ENCODE data around the gene PBX4. TPM values are rescaled to one million over a fixed set of nuclear protein-coding genes. Genes with fewer than 3 reads are reported as not detected.

The PBX4 gene
- total and polyA plus RNA-seq, 8 donors, result 2.0 to 60.7 (median 4.9) TPM; not detected in 1

DNA sequence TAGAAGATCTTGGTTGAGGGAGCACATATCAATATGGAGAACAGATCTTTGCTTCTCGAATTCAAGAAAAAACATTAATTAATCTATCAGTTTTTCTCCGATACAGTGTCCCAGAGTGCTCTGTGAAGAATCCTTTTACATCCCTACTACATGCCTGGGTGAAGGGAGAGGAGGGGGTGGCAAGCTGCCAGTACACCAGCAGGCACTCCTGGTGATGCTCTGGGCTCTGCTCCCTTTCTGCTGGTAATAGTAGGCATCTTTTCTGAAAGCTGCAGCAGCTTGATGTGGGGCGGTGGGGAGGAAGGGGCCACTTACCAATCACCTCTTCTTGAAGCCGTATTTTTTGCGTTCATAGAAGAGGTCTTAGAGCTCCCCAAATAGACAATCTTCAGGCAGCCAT is 30.7 kb downstream of the PBX4 start:
- TF ChIP-seq CTCF (IDR thresholded peaks at IDR 0.05) (no peak), POLR2AphosphoS5 (IDR thresholded peaks at IDR 0.05) (no peak), POLR2A (IDR thresholded peaks at IDR 0.05) (no peak)
- Histone ChIP-seq H3K9me3 (no peaks in the 10 kb centered on the region), H3K27me3 (no peaks in the 10 kb centered on the region), H3K36me3 (no peaks in the 10 kb centered on the region), H3K4me1 (peaks cover 12 to 20% (median 14%) of the 10 kb centered on the region in 4 donors), H3K27ac (no peak overlapping the region), H3K4me3 (no peak overlapping the region)
- intact Hi-C loops (cut with DNase I; ENCODE audit: low total_unique reads), result no loop called here
- no peak for DNase-seq
- WGBS, 5 donors, result 94 to 97% (median 95%) methylated on average over 5 of the region's 5 CpGs

- intact Hi-C loops (cut with DNase I; ENCODE audit: low total_unique reads), result no loop called here
- DNase-seq, result no peak
- no peak overlapping the region for H3K27ac ChIP-seq
- no peaks in the 10 kb centered on the region for H3K27me3 ChIP-seq
- no peak overlapping the region for H3K4me3 ChIP-seq
- TF ChIP-seq POLR2A (IDR thresholded peaks at IDR 0.05) (no peak), POLR2AphosphoS5 (IDR thresholded peaks at IDR 0.05) (no peak)
- no peaks in the 10 kb centered on the region for H3K9me3 ChIP-seq
- H3K36me3 ChIP-seq, result no peaks in the 10 kb centered on the region
- H3K4me1 ChIP-seq, result peaks cover 0 to 22% (median 13%) of the 10 kb centered on the region in 4 donors
- 92 to 95% (median 92%) methylated on average over 3 to 6 of the region's 6 CpGs for WGBS, 5 donors
These were observed 34.1 kb downstream of the PBX4 start for GRCh38 chr19:19584356-19584755.

DNA sequence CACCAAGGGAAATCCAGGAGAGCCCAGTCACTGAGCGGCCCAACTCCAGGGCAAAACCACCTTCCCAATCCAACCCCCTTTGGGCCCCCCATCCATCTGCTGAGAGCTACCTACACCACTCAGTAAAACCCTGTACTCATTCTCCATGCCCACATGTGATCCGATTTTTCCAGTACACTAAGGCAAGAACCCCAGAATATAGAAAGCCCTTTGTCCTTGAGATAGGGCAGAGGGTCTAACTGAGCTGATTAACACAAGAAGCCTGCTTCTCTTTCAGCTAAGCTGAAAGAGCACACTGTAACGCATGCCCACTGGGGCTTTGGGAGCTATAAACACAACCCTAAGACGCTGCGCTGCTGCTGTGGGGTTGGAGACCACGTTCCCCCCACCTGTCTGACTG is 36.0 kb downstream of the PBX4 start:
- H3K27me3 ChIP-seq, result no peaks in the 10 kb centered on the region

GRCh38 chr19:19581391-19581790 is 37.1 kb downstream of the PBX4 start:
- no peaks in the 10 kb centered on the region for H3K9me3 ChIP-seq
- intact Hi-C loops (cut with DNase I; ENCODE audit: low total_unique reads), result no loop called here
- H3K4me1 ChIP-seq, result peaks cover 0 to 22% (median 13%) of the 10 kb centered on the region in 4 donors
- H3K27ac ChIP-seq, result peak overlapping the region in 1 of 5 donors; percentile 60
- H3K36me3 ChIP-seq, result no peaks in the 10 kb centered on the region
- TF ChIP-seq CTCF (IDR thresholded peaks at IDR 0.05) (no peak), POLR2A (IDR thresholded peaks at IDR 0.05) (no peak), EP300 (IDR thresholded peaks at IDR 0.05) (no peak), POLR2AphosphoS5 (IDR thresholded peaks at IDR 0.05) (no peak)
- H3K27me3 ChIP-seq, result no peaks in the 10 kb centered on the region
- no peak overlapping the region for H3K4me3 ChIP-seq
- DNase-seq, result no peak
- 90 to 94% (median 92%) methylated on average over 12 to 13 of the region's 13 CpGs for WGBS, 5 donors

More for the DNA sequence above, 36.0 kb downstream of the PBX4 start:
- DNase-seq, result no peak
- no peak for TF ChIP-seq EP300 (IDR thresholded peaks at IDR 0.05)
- no peak for TF ChIP-seq POLR2AphosphoS5 (IDR thresholded peaks at IDR 0.05)
- no peak for TF ChIP-seq CTCF (IDR thresholded peaks at IDR 0.05)
- no peak for TF ChIP-seq POLR2A (IDR thresholded peaks at IDR 0.05)
- WGBS, 5 donors, result 87 to 95% (median 92%) methylated on average over 6 of the region's 6 CpGs
- Histone ChIP-seq H3K4me1 (peaks cover 0 to 22% (median 13%) of the 10 kb centered on the region in 4 donors), H3K4me3 (no peak overlapping the region), H3K36me3 (no peaks in the 10 kb centered on the region), H3K27ac (no peak overlapping the region), H3K9me3 (no peaks in the 10 kb centered on the region)
- intact Hi-C loops (cut with DNase I; ENCODE audit: low total_unique reads), result no loop called here

DNA sequence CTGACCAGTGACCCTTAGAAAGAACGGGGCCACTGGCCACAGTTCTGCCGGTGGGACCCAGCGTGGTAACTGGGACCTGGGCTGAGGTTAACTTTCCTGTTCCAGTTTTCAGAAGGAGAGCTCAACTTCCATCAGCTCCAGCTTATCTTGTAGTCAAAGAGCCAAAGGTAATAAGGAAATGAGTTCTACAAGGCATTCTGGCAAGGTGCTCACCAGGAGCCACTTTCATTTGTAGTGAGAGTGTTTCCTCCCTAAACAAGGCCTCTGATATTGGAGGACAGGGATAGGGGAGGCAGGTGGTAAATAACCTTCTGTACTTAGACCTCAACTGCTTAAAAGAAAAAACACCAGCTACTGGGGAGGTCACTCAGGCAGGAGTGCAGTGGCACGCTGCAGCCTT is 38.1 kb downstream of the PBX4 start:
- intact Hi-C loops (cut with DNase I; ENCODE audit: low total_unique reads), result no loop called here
- H3K27ac ChIP-seq, result peak overlapping the region; percentile 37 to 77 (median 60)
- WGBS, 5 donors, result 30 to 57% (median 45%) methylated on average over 4 of the region's 4 CpGs
- DNase-seq, result peak; percentile 50 to 63
- H3K9me3 ChIP-seq, result no peaks in the 10 kb centered on the region
- peaks cover 0 to 22% (median 13%) of the 10 kb centered on the region in 4 donors for H3K4me1 ChIP-seq
- no peak for TF ChIP-seq POLR2A (IDR thresholded peaks at IDR 0.05)
- no peak for TF ChIP-seq CTCF (IDR thresholded peaks at IDR 0.05)
- TF ChIP-seq POLR2AphosphoS5 (IDR thresholded peaks at IDR 0.05), result peak in 2 of 3 donors; percentile 15 to 52
- TF ChIP-seq EP300 (IDR thresholded peaks at IDR 0.05), result no peak
- no peaks in the 10 kb centered on the region for H3K27me3 ChIP-seq
- H3K36me3 ChIP-seq, result no peaks in the 10 kb centered on the region
- no peak overlapping the region for H3K4me3 ChIP-seq

Data from stomach (tissue), 9 donors.